Daoy (cell line): ENCODE measurements around the gene RRP7A. TPM values are rescaled to one million over a fixed set of nuclear protein-coding genes. Genes with fewer than 3 reads are reported as not detected.
"Not testable (repeated sequence)": the region's sequence is repeated elsewhere in the genome, so short reads cannot be mapped to it uniquely, and the experiment has no call there.

Experiments
- DNase-seq: peaks from one replicate; pipeline ENCODE4 v3.0.0-alpha.2; 2015; ENCODE audit warnings: low read depth
- total RNA-seq: library from RNA; depleted of rRNA; stranded (reverse); fragments of >200 nt; shearing (Covaris generic); gene quantifications from 2 replicates; pipeline ENCODE4 v1.2.3, GENCODE V29; 2014

The RRP7A gene
- total RNA-seq, 1 experiment from 2014 or later: 38.5 TPM

DNA sequence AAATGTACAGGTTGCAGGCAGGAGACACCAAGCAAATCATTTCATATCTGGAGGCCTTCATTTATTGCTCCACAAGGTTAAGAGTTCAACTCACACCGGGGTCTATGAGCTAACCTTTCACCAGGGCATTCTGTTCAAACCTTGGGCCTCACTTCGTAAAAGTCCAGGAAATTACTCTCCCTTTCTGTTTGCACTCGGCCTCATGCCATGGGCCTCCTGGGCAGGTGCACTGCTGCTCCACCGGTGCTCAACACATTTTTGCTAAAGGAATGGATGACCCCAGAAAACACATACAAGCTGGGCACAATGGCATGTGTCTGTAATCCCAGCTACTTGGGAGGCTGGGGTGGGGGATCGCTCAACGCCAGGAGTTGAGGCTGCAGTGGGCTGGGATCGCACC, 16.6 kb upstream of the RRP7A start:
- DNase-seq: no peak

GRCh38 chr22:42535082-42535731, 15.6 kb upstream of the RRP7A start:
- DNase-seq: not testable (repeated sequence)

GRCh38 chr22:42533638-42533977, 14.0 kb upstream of the RRP7A start:
- DNase-seq: no peak

GRCh38 chr22:42531401-42532084, 11.9 kb upstream of the RRP7A start:
- not testable (repeated sequence) for DNase-seq

GRCh38 chr22:42529435-42529834, 9.8 kb upstream of the RRP7A start:
- not testable (repeated sequence) for DNase-seq

DNA sequence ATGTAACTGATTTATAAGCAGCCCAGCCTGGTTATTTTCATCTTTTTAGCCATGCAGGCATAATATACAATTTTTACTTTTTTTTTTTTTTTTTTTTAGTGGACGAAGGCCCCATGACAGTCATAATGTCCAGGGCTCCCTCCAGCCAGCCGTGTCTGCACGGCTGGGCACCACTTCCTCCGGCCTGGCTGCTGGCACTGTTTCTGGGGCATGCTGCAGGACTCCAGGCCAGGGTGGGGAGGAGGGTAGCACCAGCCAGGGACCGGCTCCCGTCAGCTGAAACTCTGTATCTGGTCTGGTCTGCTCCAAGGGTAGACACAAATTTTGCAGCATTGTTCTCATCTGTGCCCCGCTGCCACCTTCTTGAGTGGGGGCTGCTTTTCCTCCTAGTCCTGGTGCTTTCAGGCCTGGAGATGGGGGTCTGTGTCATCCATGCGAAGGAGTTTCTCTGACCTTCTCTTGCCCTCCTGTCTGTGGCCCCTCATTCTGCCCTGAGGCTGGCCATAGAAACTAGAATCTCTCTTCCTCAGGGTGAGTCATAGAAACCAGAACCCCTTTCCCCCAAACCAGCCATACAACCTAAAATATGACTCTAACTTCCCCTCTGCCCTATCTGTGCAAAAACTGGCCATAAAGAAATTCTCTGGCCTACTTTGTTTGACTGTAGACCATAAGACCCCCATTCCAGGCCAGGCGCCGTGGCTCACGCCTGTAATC, 9.2 kb upstream of the RRP7A start:
- no peak for DNase-seq

- DNase-seq: no peak
These were observed 3.0 kb upstream of the RRP7A start for GRCh38 chr22:42522546-42522945.

GRCh38 chr22:42521228-42521546, 1.6 kb upstream of the RRP7A start:
- no peak for DNase-seq

DNA sequence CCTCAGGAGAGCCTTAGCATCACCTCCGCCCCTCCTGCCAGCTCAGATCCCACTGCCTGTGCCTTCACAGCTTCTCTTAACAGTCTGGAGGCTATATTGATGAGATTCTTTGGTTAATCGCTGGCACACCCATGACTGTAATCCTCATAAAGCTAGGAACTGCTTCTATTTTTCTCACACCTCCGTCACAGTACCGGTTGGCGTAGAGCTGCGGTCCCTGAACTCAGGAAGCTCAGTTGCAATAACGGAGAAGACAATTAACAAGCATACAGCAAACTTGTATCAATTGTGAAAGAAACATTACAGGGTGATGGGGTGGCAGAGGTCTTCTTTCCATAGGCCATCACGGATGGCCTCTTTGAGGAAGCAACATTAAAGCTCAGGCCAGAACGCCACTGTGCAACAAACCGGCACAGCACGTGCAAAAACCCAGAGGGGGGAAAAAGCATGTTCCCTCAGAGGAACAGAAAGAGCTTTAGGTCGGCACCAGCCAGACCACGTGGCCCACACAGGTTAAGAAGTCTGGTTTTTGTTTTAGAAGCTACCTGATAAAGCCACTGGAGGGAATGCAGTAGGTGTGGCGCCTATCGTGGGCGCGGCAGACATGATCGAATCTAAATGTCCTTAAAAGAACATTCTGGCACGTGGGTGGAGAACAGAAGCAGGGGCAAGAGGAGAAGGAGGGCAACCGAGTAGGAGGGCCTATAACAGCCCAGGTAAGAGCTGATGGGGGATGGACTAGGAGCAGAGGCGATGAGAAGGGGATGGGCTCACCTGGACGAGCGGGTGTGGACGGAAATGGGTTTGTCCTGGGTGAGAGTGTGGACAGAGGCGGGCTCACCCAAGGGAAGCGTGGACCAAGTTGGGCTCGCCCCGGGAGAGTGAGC, 715 bp downstream of the RRP7A start:
- DNase-seq: not testable (repeated sequence)

DNA sequence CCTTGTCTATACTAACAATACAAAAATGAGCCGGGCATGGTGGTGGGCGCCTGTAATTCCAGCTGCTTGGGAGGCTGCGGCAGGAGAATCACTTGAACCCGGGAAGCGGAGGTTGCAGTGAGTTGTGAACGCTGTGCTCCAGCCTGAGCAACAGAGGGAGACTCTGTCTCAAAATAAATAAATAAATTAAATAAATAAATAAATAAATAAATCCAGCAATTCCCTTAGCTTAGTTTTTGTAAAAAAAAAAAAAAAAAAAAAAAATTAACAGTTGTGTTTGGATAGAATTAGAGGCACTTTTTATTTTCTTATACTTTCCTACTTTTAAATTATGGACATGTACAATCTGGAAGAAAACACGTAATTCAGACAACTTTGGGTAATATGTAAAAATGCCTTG, 2.5 kb downstream of the RRP7A start:
- not testable (repeated sequence) for DNase-seq

DNA sequence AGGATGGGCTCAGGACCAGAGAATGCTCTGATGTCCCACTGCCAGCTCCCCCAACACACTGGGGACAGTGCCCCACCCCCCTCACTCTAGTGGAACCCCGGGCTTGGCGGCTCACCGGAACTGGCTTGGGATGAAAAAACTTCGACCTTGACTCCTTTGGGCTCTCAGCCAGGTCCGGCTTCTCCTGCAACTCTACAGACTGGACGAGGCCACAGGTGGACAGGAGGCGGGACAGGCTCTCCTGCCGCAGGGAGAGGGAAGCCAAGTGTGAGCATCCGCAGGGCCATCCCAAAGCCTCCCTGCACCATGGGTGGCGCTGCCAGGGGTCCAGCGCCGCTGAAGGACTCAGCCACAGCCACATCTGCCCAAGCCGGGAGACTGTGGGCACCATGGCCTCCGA, 3.7 kb downstream of the RRP7A start:
- DNase-seq: no peak

- DNase-seq: not testable (repeated sequence)
These were observed 4.3 kb downstream of the RRP7A start for GRCh38 chr22:42515304-42515703.

GRCh38 chr22:42514331-42514730, 5.3 kb downstream of the RRP7A start:
- not testable (repeated sequence) for DNase-seq

GRCh38 chr22:42512273-42512990, 7.2 kb downstream of the RRP7A start:
- DNase-seq: not testable (repeated sequence)

GRCh38 chr22:42511401-42511891, 8.2 kb downstream of the RRP7A start:
- DNase-seq: no peak

DNA sequence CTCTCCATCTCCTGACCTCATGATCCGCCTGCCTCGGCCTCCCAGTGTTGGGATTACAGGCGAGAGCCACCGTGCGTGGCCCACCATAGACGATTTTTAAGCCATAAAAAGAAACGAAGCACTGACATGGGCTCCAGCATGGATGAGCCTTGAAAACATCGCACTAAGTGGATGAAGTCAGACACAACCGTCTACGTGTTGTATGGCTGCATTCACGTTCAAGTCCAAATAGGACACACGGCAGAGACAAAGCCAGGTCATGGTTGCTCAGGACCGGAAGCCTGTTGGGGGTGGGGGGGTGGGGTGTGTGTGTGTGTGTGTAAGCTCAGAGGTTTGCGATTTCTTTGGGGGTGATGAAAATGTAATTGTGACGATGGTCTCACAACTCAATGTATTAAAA, 10.0 kb downstream of the RRP7A start:
- DNase-seq: no peak

GRCh38 chr22:42508975-42509364, 10.6 kb downstream of the RRP7A start:
- not testable (repeated sequence) for DNase-seq

- not testable (repeated sequence) for DNase-seq
These were observed 11.1 kb downstream of the RRP7A start for GRCh38 chr22:42508327-42508974.

DNA sequence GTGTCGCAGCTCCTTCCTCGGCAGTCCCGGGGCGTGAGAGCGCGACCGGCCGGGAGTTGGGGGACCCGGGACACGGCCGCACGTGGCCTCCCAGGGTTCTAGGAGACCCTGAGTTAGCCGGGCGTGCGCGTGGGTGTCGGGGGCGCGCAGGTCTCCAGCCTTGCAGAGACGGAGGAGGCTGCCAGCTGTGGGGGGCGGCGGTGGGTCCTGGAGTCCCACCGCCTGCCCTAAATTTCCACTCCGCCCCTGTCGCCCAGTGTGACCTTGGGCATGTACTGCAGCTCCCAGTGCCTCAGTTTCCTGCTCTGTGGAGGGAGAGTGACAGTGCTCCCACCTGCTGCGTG, 18.8 kb downstream of the RRP7A start:
- DNase-seq: no peak

DNA sequence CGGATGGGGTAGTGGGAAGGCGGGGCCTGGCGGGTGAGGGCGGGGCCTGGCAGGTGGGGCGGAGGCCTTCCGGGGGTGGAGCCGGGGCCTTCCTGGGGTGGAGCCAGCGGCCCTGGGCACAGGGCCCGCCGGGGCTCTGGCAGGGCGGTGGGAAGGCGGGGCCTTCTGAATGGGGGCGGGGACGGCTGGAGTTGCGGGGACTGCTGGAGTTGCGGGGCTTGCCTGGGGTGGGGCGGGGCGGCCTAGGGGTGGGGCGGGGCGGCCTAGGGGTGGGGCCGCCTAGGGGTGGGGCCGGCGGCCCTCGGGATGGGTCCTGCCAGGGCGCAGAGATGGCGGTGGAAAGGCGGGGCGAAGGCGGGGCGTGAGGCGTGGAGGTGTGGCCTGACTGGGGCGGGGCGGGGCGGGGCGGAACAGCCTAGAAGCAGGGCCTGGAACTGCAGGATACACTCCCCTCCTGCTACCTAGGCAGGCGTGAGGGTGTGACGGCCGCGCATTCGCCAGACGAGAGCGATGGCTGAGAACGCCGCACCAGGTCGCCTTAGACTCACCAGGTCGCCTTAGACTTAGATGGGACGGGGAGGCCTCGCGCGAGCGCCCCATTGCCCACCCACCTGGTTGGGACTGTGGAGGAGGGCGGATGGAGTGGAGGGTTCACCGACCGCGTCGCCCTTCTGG, 19.3 kb downstream of the RRP7A start:
- peak; percentile 93 for DNase-seq
